HEK293 (cell line): Measurements from ENCODE around the gene LUZP2.

Source experiments
- CTCF ChIA-PET: fragments of 350-600 bp; formaldehyde crosslinking; extraction: SDS; loops from one replicate; lab custom pipeline; 2021; ENCODE audit warnings: antibody characterized with exemption; lab: Yijun Ruan, JAX
- POLR2A ChIA-PET: fragments of 300-600 bp; formaldehyde crosslinking; extraction: SDS; loops from one replicate; lab custom pipeline; 2020; ENCODE audit warnings: antibody characterized with exemption, inconsistent platforms; lab: Yijun Ruan, JAX
- H3K27ac ChIP-seq: fragments of 200-500 bp; sonication (Bioruptor generic); 2 replicates; pipeline ENCODE4 v1.5.1; 2014; ENCODE audit warnings: low read depth, low read length, control low read depth, inconsistent platforms; ENCODE audit errors: extremely low read depth
- H3K36me3 ChIP-seq, 2 experiments: fragments of 200-500 bp in 1 of 2; sonication (Bioruptor generic) in 1 of 2; 1 replicate in 1 of 2; 2 replicates in 1 of 2; pipeline ENCODE4 v1.5.1; 2014 to 2017; ENCODE audit warnings: inconsistent platforms in 2 of 2, low read length in 2 of 2; ENCODE audit not compliant: control insufficient read depth in 2 of 2, insufficient read depth in 1 of 2
- H3K4me1 ChIP-seq: fragments of 200-500 bp; sonication (Bioruptor generic); 2 replicates; pipeline ENCODE4 v1.5.1; 2014; ENCODE audit warnings: mild to moderate bottlenecking, low read length, inconsistent platforms; ENCODE audit not compliant: control insufficient read depth, insufficient read depth
- H3K4me3 ChIP-seq: 2 replicates; pipeline ENCODE4 v1.5.1; 2011; ENCODE audit warnings: low read depth, mild to moderate bottlenecking, control low read depth, low read length, moderate library complexity
- H3K9me3 ChIP-seq: fragments of 200-500 bp; sonication (Bioruptor generic); 2 replicates; pipeline ENCODE4 v1.5.1; 2014; ENCODE audit warnings: low read depth, low read length, inconsistent platforms; ENCODE audit not compliant: control insufficient read depth, insufficient read depth
- FEZF1 ChIP-seq: fragments of 450-650 bp; formaldehyde crosslinking; IDR thresholded peaks from 2 replicates; pipeline ENCODE4 v1.5.1; 2016; ENCODE audit warnings: missing biosample characterization, missing genetic modification characterization
- KLF1 ChIP-seq: fragments of 450-650 bp; formaldehyde crosslinking; IDR thresholded peaks from 2 replicates; pipeline ENCODE4 v1.5.1; 2016; ENCODE audit warnings: missing biosample characterization, missing genetic modification characterization
- KLF8 ChIP-seq: fragments of 450-650 bp; formaldehyde crosslinking; IDR thresholded peaks from 2 replicates; pipeline ENCODE4 v1.5.1; 2016; ENCODE audit warnings: missing biosample characterization, missing genetic modification characterization
- REPIN1 ChIP-seq: fragments of 450-650 bp; formaldehyde crosslinking; IDR thresholded peaks from 2 replicates; pipeline ENCODE4 v1.5.1; 2017; ENCODE audit warnings: missing biosample characterization, missing genetic modification characterization, low read depth
- ZNF157 ChIP-seq: fragments of 450-650 bp; formaldehyde crosslinking; IDR thresholded peaks from 2 replicates; pipeline ENCODE4 v1.5.1; 2016; ENCODE audit warnings: missing biosample characterization, missing genetic modification characterization
- ZNF341 ChIP-seq: fragments of 450-650 bp; formaldehyde crosslinking; IDR thresholded peaks from 2 replicates; pipeline ENCODE4; 2016; ENCODE audit warnings: low read depth, missing biosample characterization, missing genetic modification characterization
- ZNF354C ChIP-seq: fragments of 450-650 bp; formaldehyde crosslinking; IDR thresholded peaks from 2 replicates; pipeline ENCODE4 v1.5.1; 2016; ENCODE audit warnings: missing biosample characterization, missing genetic modification characterization, low read depth, borderline replicate concordance
- ZNF391 ChIP-seq: fragments of 450-650 bp; formaldehyde crosslinking; IDR thresholded peaks from 2 replicates; pipeline ENCODE4 v1.5.1; 2016; ENCODE audit warnings: low read depth, missing biosample characterization, missing genetic modification characterization, borderline replicate concordance
- ZNF416 ChIP-seq: fragments of 450-650 bp; formaldehyde crosslinking; IDR thresholded peaks from 2 replicates; pipeline ENCODE4 v1.5.1; 2016; ENCODE audit warnings: missing biosample characterization, missing genetic modification characterization
- ZNF48 ChIP-seq: fragments of 450-650 bp; formaldehyde crosslinking; IDR thresholded peaks from 2 replicates; pipeline ENCODE4 v1.5.1; 2016; ENCODE audit warnings: missing biosample characterization, missing genetic modification characterization
- ZNF585B ChIP-seq: fragments of 450-650 bp; formaldehyde crosslinking; IDR thresholded peaks from 2 replicates; pipeline ENCODE4 v1.5.1; 2016; ENCODE audit warnings: missing biosample characterization, missing genetic modification characterization
- ZNF626 ChIP-seq: fragments of 450-650 bp; sonication (Bioruptor Pico); formaldehyde crosslinking; IDR thresholded peaks from 2 replicates; pipeline ENCODE4 v1.5.1; 2018; ENCODE audit warnings: missing biosample characterization, missing genetic modification characterization, inconsistent platforms
- ZNF654 ChIP-seq: fragments of 450-650 bp; formaldehyde crosslinking; IDR thresholded peaks from 2 replicates; pipeline ENCODE4 v1.5.1; 2016; ENCODE audit warnings: low read depth, missing biosample characterization, missing genetic modification characterization
- ZNF777 ChIP-seq: fragments of 450-650 bp; formaldehyde crosslinking; IDR thresholded peaks from 2 replicates; pipeline ENCODE4 v1.5.1; 2017; ENCODE audit warnings: missing biosample characterization, missing genetic modification characterization, borderline replicate concordance
- TF ChIP-seq, protein P1 (sequence below): fragments of 450-650 bp; formaldehyde crosslinking; IDR thresholded peaks from 2 replicates; pipeline ENCODE4 v1.5.1; 2016; ENCODE audit warnings: missing biosample characterization, missing genetic modification characterization
- TF ChIP-seq, protein P2 (sequence below): fragments of 450-650 bp; formaldehyde crosslinking; IDR thresholded peaks from 2 replicates; pipeline ENCODE4 v1.5.1; 2016; ENCODE audit warnings: missing biosample characterization, missing genetic modification characterization
- TF ChIP-seq, protein P3 (sequence below): fragments of 450-650 bp; formaldehyde crosslinking; IDR thresholded peaks from 2 replicates; pipeline ENCODE4 v1.5.1; 2017; ENCODE audit warnings: missing biosample characterization, mild to moderate bottlenecking, missing genetic modification characterization, moderate library complexity
- TF ChIP-seq, protein P4 (sequence below): fragments of 450-650 bp; formaldehyde crosslinking; conservative IDR thresholded peaks from 2 replicates; pipeline ENCODE4 v1.5.1; 2016; ENCODE audit warnings: low read depth, missing biosample characterization, missing genetic modification characterization

Gene LUZP2

DNA sequence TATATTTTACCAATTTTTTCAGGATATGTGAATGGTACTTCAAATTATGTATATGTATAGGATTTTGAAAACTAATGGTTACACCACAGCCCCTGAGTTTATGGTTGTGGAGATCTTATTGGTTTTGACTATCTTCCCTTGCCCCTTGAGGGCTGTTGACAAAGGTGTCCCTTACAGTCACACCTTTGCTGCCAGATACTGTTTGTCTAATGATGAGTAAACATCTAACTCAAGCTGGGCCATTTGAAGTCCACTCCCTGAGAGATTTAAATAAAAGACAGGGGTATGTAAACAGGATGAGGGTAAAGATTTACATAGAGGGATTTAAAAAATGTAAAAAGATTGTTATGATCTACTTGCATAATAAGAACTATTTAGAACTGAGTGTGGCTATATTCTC, 38.9 kb upstream of the LUZP2 start:
- CTCF ChIA-PET, result no interaction called here
- no peak overlapping the region for H3K4me3 ChIP-seq
- TF ChIP-seq ZNF391 (tag by site-specific recombination) (no peak), KLF1 (tag by site-specific recombination) (no peak)

DNA sequence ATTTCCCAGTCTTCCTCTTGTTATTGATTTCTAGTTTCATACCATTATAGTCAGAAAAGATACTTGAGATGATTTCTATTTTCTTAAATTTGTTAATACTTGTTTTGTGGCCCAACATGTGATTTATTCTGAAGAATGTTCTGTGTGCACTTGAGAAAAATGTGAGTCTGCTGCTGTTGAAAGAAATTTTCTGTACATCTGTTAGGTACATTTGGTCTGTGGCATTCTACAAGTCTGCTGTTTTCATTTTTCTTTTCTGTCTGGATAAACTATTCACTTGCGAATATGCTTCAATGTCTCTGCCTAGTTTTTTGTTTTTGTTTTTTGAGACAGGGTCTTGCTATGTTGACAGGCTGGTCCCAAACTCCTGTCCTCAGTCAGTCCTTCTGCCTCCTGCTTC, 26.4 kb upstream of the LUZP2 start:
- Histone ChIP-seq H3K4me3 (no peak overlapping the region), H3K9me3 (no peaks in the 10 kb centered on the region), H3K27ac (no peak overlapping the region), H3K4me1 (no peaks in the 10 kb centered on the region), H3K36me3 (no peaks in the 10 kb centered on the region)
- CTCF ChIA-PET, result no interaction called here
- TF ChIP-seq ZNF626 (tag by site-specific recombination), result no peak
- POLR2A ChIA-PET, result no interaction called here

More for the DNA sequence above, 38.9 kb upstream of the LUZP2 start:
- no peaks in the 10 kb centered on the region for H3K36me3 ChIP-seq
- H3K27ac ChIP-seq, result no peak overlapping the region
- no peaks in the 10 kb centered on the region for H3K9me3 ChIP-seq
- POLR2A ChIA-PET, result no interaction called here
- H3K4me1 ChIP-seq, result no peaks in the 10 kb centered on the region

DNA sequence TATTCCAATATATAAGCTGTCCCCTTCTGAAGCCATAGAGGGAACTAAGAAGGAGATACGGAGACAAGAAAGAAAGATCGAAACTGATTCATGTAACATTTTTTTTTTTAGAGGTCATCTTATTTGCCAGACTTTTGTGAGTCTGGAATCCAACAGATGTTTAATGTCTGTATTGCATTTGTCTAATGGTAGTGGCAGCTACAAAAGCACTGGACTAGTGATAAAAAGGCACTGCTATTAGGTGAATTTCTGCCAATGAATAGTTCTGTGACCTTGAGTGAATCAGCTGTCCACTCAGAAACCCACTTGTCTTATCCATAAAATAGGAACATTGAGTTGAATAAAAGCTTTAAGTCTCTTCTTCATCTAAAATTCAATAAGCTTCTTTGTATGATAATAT, 25.8 kb upstream of the LUZP2 start:
- ChIA-PET CTCF (no interaction called here), POLR2A (no interaction called here)
- Histone ChIP-seq H3K4me3 (no peak overlapping the region), H3K27ac (no peak overlapping the region), H3K36me3 (no peaks in the 10 kb centered on the region), H3K4me1 (no peaks in the 10 kb centered on the region), H3K9me3 (no peaks in the 10 kb centered on the region)
- TF ChIP-seq, protein P1, sequence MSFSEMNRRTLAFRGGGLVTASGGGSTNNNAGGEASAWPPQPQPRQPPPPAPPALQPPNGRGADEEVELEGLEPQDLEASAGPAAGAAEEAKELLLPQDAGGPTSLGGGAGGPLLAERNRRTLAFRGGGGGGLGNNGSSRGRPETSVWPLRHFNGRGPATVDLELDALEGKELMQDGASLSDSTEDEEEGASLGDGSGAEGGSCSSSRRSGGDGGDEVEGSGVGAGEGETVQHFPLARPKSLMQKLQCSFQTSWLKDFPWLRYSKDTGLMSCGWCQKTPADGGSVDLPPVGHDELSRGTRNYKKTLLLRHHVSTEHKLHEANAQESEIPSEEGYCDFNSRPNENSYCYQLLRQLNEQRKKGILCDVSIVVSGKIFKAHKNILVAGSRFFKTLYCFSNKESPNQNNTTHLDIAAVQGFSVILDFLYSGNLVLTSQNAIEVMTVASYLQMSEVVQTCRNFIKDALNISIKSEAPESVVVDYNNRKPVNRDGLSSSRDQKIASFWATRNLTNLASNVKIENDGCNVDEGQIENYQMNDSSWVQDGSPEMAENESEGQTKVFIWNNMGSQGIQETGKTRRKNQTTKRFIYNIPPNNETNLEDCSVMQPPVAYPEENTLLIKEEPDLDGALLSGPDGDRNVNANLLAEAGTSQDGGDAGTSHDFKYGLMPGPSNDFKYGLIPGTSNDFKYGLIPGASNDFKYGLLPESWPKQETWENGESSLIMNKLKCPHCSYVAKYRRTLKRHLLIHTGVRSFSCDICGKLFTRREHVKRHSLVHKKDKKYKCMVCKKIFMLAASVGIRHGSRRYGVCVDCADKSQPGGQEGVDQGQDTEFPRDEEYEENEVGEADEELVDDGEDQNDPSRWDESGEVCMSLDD (tag by site-specific recombination), result no peak
- TF ChIP-seq ZNF48, result no peak
- TF ChIP-seq REPIN1, result no peak
- no peak for TF ChIP-seq ZNF654
- no peak for TF ChIP-seq ZNF157 (tag by site-specific recombination)
- TF ChIP-seq ZNF777 (tag by site-specific recombination), result no peak
- TF ChIP-seq, protein P2, sequence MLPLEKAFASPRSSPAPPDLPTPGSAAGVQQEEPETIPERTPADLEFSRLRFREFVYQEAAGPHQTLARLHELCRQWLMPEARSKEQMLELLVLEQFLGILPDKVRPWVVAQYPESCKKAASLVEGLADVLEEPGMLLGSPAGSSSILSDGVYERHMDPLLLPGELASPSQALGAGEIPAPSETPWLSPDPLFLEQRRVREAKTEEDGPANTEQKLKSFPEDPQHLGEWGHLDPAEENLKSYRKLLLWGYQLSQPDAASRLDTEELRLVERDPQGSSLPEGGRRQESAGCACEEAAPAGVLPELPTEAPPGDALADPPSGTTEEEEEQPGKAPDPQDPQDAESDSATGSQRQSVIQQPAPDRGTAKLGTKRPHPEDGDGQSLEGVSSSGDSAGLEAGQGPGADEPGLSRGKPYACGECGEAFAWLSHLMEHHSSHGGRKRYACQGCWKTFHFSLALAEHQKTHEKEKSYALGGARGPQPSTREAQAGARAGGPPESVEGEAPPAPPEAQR, result no peak
- TF ChIP-seq, protein P3, sequence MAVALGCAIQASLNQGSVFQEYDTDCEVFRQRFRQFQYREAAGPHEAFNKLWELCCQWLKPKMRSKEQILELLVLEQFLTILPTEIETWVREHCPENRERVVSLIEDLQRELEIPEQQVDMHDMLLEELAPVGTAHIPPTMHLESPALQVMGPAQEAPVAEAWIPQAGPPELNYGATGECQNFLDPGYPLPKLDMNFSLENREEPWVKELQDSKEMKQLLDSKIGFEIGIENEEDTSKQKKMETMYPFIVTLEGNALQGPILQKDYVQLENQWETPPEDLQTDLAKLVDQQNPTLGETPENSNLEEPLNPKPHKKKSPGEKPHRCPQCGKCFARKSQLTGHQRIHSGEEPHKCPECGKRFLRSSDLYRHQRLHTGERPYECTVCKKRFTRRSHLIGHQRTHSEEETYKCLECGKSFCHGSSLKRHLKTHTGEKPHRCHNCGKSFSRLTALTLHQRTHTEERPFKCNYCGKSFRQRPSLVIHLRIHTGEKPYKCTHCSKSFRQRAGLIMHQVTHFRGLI, result no peak
- TF ChIP-seq ZNF416 (tag by site-specific recombination), result no peak
- TF ChIP-seq ZNF585B (tag by site-specific recombination), result no peak
- no peak for TF ChIP-seq FEZF1
- TF ChIP-seq ZNF341 (tag by site-specific recombination), result no peak
- TF ChIP-seq, protein P4, sequence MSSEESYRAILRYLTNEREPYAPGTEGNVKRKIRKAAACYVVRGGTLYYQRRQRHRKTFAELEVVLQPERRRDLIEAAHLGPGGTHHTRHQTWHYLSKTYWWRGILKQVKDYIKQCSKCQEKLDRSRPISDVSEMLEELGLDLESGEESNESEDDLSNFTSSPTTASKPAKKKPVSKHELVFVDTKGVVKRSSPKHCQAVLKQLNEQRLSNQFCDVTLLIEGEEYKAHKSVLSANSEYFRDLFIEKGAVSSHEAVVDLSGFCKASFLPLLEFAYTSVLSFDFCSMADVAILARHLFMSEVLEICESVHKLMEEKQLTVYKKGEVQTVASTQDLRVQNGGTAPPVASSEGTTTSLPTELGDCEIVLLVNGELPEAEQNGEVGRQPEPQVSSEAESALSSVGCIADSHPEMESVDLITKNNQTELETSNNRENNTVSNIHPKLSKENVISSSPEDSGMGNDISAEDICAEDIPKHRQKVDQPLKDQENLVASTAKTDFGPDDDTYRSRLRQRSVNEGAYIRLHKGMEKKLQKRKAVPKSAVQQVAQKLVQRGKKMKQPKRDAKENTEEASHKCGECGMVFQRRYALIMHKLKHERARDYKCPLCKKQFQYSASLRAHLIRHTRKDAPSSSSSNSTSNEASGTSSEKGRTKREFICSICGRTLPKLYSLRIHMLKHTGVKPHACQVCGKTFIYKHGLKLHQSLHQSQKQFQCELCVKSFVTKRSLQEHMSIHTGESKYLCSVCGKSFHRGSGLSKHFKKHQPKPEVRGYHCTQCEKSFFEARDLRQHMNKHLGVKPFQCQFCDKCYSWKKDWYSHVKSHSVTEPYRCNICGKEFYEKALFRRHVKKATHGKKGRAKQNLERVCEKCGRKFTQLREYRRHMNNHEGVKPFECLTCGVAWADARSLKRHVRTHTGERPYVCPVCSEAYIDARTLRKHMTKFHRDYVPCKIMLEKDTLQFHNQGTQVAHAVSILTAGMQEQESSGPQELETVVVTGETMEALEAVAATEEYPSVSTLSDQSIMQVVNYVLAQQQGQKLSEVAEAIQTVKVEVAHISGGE, result no peak
- no peak for TF ChIP-seq KLF8 (tag by site-specific recombination)
- TF ChIP-seq ZNF354C (tag by site-specific recombination), result no peak
